SIG-M5 (cell line): Measurements from ENCODE around the gene POLN.
"Not testable (repeated sequence)": the region's sequence is repeated elsewhere in the genome, so short reads cannot be mapped to it uniquely, and the experiment has no call there.

Experiments used
- DNase-seq: peaks from one replicate; lab custom pipeline; 2025; lab: John Stamatoyannopoulos, UW

The POLN gene

DNA sequence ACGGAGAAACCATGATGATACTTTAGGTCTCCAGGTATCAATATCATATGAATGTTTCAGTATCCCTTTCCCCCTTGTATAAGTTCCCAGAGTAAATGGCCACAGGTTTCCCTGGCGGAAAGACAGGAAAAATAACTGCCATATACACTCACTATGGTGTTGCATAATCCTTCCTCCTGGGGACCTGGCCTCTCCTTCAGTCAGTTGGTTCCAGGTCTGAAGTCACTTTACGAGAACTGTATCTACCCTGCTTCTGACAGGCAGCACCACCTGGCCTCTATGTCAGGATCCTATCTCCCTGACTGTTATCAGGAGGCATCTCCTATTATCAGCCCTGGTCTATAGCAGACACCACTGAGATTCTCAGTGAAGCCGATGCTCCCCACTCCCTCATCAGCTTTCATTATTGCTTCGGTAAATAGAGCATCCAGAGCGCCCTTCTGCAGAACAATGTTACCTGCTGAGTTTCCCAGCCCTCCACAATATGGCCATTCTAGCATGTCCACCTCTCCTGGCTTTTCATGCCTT is 22.6 kb downstream of the POLN start:
- DNase-seq, result no peak

- DNase-seq, result no peak
Observed at GRCh38 chr4:2218436-2218835, 23.5 kb downstream of the POLN start.

DNA sequence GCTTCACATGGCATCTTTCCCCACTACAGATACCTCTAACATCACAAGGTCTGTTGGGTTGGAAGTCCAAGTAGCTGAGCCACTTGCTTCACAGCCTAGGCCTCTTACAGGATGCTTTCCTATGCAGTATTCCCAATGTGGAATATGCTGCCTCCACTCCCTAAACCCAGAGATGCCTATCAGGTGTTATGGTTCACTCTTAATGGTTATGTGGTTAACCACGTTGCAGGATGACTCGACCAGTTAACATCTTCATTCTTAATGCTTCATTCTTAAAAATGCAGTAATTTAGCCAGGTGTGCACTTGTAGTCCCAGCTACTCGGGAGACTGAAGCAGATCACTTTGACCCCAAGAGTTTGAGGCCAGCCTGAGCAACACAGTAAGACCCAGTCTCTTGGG is 24.2 kb downstream of the POLN start:
- no peak for DNase-seq

GRCh38 chr4:2212831-2213230 is 29.1 kb downstream of the POLN start:
- no peak for DNase-seq

DNA sequence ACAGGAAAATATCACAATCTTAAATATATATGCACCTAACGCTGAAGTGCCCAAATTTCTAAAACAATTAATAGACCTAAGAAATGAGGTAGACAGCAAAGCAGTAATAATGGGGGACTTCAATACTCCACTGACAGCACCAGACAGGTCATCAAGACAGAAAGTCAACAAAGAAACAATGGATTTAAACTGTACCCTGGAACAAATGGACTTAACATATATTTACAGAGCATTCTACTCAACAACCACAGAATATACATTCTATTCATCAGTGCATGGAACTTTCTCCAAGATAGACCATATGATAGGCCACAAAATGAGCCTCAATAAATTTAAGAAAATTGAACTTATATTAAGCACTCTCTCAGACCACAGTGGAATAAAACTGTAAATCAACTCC is 39.1 kb downstream of the POLN start:
- DNase-seq, result not testable (repeated sequence)

DNA sequence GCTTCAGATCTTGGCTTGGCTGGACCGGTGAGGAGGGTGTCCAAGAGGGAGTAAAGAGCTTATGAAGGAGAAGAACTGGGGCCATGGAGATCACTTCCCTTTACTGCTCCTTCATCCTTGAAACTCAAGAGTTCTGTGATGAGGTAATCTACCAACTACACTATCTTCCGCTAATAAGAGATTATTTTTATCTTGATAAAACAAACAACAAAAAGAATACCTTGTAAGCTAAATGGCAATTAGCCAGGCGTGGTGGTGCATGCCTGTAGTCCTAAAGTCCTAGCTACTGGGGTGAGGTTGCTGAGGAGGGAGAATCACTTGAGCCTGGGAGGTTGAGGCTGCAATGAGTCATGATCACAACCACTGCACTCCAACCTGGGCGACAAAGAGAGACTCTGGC is 47.4 kb downstream of the POLN start:
- no peak for DNase-seq

GRCh38 chr4:2193326-2193725 is 48.6 kb downstream of the POLN start:
- no peak for DNase-seq

DNA sequence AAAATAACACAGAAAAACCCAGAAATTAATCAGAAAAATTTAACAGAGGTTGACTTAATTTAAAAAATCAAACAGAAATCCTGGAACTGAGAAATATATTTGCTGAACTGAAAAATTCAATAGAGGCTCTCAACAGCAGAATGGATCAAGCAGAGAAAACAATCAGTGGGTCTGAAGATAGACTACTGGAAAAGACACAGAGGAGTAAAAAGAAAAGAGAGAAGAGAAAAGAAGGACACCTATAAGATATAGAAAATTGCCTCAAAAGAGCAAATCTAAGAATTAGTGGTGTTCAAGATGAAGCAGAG is 55.1 kb downstream of the POLN start:
- no peak for DNase-seq

DNA sequence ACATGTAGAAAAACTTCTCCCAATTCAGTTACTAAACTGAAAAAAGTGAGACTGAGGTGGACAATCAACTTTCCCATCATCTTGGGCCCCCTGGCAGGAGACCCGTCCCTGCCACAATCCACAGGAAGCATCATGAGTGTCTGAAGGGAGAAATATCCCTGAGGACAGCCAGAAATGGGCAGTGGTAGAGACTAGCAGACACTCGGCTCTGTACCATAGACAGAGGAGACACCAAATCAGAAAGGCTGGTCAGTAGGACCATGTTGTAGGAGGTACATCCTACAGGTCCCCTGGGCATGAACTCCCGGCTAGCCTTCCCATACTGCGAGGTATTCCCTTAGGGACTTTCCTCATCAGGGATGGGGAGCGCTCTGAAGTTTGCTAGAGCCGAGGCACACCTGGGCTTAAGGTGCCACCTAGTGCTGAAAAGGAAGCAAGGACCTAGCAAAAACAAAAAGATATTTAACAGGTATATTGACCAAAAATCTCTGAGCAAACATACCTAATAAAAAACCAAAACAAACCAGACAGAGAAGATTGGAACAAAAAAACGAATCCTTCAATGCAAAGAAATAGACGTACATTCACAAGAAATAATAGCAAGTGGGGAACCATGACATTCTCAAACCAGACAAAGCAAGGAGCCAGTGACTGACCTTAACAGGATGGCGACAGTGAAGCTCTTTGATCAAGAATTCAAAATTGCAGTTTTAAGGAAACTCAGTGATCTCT is 55.6 kb downstream of the POLN start:
- DNase-seq, result no peak

- DNase-seq, result no peak
Observed at GRCh38 chr4:2183394-2183793, 58.5 kb downstream of the POLN start.

DNA sequence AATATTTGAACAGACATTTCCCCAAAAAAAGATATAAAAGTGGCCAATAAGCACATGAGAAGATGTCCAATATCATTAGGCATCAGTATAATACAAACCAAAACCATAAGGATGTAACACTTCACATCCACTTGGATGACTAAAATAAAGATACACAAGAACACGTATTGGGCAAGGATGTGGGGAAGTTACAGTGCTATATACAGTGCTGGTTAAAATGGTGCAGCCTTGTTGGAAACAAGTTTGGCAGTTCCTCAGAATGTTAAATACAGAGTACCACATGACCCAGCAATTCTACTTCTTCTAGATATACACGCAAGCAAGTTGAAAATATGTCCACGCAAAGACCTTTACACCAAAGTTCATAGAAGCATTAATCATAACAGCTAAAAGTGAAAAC is 58.9 kb downstream of the POLN start:
- peak; percentile 33 for DNase-seq

DNA sequence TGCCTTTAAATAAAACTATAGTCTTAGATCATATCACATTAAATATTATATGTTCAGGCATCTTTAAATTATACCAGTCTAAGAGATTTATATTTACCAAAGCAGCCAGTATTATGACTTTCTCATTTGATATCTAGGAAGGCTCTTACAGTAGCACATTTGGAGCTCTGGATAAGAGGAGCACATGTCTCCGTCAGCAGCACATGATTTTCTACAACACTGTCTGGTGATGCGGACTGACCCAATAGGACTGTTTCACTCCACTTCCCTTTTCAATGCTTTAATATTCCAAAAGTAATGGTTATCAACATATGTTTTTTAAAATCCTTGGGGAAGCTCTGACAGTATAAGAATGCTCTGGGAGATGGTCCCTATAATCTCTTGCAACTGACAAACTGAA is 61.5 kb downstream of the POLN start:
- DNase-seq, result no peak

DNA sequence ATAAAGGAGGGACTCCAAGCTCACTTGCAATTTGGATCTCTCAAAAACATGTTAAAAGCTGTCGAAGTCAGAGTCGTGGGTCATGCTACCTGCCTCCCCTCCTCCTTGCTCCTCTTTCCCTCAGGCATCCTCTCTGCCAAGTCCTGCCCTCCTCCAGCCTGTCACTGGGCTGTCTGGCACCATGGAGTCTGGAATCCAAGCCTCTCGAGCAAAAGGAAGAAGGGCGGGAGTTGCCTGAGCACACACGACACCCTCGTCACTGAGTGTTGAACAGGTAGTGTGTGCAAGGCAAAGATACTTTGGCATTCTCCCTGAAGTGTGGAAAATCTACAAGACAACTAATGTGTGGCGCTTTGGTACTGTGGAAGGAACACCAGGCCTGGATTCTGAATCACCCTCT is 62.2 kb downstream of the POLN start:
- no peak for DNase-seq

- no peak for DNase-seq
Observed at GRCh38 chr4:2178986-2179385, 62.9 kb downstream of the POLN start.

- no peak for DNase-seq
Observed at GRCh38 chr4:2177443-2178093, 64.4 kb downstream of the POLN start.

DNA sequence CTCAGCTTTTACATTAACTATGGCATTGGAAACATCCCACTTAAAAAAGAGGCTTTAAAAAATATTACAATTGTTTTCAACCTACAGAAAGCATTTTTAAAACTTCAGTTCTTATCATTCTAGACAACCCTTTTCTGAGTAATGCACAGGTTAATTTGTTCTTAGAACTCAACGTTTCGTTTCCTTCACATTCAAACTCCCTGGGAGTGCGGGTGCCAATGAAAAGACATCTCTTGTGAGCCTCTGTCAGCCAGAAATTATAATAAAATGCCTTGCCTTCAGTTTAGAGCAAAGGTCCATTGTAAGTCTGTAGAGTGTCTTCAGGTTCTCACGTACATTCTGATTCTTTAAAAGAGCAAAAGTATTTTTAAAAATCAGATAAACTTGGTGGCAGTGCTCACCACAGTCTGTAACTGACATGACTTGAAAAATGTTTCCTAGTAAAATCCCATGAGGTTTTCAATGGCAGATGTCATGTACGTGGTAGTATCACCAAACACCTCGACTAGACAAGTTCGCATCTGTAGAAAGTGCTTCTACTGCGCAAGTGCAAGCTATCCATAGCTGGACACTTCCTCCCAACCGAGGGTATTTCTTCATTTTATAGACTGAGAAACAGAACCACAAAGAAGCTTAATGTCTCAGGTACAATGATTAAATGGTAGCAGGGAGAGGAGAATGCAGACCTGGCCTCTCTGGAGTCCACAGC is 65.8 kb downstream of the POLN start:
- no peak for DNase-seq

GRCh38 chr4:2174061-2174460 is 67.9 kb downstream of the POLN start:
- no peak for DNase-seq

DNA sequence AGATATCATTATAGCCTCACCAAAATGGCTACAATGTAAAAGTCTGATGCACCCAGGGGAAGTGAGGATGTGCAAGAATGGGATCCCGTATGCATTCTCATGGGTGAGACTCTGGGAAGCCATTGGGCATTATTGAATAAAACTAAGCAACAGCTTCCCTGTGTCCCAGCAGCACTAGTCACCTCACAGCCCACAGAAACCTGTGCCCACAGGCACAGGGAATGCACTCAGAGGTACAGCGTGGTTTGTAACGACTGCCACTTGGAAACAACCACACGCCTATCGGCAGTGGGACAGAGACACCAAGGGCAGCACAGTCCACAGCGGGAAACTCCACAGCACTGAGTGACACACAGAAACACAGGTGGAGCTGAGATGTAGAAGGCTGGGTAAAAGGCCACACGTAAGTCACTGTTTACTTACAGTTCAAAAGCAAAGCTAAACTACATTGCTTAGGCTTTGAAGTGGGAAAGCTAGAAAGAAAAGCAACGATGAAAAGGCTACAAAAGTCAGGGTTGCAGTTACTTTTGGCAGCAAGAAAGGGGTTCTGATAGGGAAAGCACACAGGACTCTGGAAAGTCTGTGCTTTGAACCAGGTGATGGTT is 69.2 kb downstream of the POLN start:
- no peak for DNase-seq

- DNase-seq, result no peak
Observed at GRCh38 chr4:2172161-2172560, 69.8 kb downstream of the POLN start.

- DNase-seq, result no peak
Observed at GRCh38 chr4:2168469-2169319, 73.2 kb downstream of the POLN start.

GRCh38 chr4:2166253-2166652 is 75.7 kb downstream of the POLN start:
- DNase-seq, result no peak

GRCh38 chr4:2165391-2165790 is 76.5 kb downstream of the POLN start:
- no peak for DNase-seq
